NCI-H524 treated with DMSO at 0.1 percent for 48 hours (cell line): ENCODE data around the gene RAB26.

Experiments used
- DNase-seq: peaks from one replicate; lab custom pipeline; 2025; lab: John Stamatoyannopoulos, UW

Gene RAB26

DNA sequence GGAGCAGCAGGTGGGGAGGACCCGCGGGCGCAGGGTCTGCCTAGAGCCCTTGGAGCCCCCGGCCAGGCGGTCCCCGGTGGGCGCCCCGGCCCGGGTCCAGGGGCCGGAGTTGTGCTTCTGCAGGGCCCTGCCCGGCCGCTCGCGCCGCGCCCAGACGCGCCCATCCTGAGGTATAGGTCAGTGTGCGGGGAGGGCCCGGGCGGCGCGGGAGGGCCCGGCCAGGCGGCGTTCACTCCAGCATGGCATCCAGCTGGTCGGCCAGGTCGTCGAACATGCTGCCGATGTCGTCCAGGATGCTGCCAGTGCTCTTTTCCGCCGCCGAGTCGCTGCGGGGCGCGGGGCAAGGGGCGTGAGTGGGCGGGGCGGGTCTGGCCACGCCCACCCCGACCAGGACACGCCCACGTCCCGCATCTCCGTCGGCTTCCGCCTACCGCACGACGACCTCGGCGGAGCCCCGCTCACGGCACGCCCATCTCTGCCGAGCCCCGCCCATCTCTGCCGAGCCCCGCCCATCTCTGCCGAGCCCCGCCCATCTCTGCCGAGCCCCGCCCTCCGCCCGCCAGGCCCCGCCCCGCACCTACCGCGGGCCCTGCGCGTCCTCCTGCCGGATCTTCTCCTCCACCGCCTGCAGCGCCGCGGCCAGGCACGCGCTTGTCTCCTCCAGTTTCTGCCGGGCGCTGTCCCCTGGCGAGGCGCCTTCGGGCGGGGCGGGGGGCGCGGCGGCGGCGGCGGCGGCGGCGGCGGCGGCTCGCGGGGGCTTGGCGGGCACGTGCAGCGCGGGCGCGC, 30.1 kb downstream of the RAB26 start:
- DNase-seq = no peak

DNA sequence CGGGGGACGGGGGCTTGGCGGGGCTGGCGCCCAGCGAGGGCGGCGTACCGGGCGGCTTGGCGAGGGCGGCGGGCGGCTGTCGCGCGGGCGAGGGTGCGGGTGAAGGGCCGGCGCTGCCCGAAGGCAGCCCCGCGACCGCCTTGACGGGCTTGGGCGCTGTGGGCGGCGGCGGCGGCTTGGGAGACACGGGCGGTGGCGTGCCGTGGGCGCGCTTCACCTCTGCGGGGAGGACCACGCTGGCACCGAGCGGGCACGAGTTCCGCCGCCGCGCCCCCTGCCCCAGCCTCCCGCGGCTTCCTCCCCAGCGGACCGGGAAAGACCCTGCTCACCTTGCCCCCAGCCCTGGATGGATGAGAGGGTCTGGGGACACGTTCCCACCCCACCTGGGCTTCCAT, 30.7 kb downstream of the RAB26 start:
- DNase-seq = no peak

DNA sequence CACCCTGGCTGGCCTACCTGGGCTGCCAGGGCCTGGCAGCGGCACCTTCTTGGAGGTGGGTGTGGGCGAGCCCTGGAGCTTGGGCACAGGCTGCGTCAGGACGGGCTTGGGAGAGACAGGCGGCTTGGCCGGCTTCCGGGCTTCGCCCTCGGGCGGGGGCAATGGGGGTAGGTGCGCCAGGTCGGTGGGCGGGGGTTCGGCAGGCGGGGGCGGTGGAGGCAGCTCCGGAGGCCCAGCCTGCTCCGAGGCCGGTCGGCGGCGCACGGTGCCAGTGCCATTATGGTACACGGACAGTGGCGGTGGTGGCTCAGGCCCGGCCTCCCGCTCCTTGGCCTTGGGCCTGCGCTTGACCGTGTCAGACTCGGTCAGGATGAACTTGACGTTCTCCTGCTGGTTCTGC, 31.2 kb downstream of the RAB26 start:
- DNase-seq = no peak

DNA sequence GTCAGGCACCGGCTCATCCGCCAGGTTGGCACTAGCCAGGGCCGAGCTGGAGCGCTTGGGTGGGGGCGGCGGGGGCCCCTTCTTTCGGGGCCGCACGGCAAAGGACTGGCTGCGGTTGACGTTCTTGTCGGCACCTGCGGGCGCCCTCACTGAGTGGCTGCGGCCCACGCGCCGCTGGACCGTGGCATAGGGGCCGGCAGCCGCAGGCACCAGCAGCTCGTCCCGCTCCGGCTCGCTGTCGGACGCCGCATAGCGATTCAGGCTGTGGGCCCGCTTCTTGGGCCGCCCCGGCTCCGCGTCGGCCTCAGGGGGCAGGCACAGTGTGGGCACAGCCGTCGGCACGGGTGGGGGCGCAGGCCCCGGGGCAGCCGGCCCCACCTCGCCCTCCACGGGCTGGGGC, 32.0 kb downstream of the RAB26 start:
- DNase-seq = no peak

DNA sequence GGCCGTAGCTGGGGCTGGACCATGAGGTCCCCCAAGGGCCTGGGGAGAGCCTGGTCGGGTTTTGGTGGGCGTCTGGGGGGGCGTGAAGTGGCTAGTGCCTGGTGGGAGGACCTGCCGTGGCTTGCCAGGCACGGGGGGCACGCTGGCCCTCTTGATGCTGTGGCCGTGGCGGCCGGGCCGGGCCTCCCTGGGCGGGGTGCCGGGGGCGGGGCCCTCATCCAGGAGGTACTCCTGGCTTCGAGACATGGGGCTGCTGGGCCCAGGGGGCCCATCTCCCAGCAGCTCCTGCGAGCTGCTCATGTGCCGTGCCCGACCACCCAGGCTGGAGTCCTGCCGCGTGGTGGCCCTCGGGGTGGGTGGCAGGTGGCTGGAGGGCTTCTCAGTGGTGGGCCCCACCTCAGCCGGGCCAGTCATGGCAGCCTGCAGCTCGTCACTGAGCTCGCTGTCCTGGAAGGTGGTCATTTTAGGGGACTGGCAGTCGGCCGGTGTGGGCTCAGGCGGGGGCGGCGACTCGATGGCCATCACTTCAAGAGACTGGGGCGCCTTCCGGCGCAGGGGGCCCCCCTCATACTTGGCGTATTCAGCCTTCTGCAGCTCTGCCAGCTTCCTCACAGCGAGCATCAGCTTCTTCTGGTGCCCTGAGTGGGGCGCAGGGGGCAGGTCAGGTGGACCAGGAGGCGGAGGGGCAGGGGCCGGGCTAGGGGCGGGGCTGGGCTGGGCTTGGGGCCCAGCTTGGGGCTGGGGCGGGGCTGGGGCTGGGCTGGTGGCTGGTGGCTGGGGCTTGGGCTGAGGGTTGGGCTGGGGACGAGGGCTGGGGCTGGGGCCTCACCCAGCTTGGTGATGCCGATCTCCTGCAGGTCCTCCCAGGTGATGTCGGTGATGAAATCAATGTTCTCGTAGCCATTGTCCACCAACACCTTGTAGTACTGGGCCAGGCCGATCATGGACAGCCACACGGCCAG, 32.8 kb downstream of the RAB26 start:
- no peak for DNase-seq

DNA sequence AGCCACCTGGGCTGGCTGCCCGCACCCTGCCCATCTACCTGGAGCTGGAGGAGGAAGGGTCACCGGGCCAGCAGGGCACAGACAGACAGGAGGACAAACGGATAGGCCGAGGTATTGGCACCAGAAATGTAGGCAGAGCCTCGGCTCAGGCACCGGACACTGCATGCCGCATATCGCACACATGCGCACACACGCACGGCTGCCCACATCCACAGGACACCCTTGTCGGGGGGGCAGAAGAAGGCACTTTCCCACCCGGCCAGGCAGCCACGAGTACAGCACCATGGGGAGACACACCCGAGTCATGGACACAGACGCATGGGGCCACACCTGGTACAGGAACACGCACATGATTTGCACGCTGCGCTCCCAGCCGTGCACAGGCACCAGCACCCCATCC, 33.5 kb downstream of the RAB26 start:
- no peak for DNase-seq

DNA sequence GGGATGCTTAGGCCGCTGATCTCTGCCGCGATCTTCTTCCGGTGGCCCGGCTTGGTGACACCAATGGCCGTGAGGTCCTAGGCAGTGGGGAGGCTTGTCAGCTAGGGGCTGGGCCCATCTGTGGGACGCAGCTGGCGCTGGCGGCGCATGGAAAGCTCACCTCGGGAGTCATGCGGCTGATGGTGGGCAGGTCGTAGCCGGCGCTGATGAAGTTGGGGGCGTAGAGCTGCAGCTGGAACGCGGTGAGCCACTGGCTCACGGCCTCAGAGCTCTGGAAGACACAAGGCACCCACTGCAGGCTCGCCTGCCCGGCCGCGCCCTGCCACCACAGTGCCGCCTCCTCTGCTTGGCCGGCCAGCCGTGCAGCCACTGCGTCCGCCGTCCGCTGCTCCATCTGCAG, 35.2 kb downstream of the RAB26 start:
- DNase-seq = no peak

DNA sequence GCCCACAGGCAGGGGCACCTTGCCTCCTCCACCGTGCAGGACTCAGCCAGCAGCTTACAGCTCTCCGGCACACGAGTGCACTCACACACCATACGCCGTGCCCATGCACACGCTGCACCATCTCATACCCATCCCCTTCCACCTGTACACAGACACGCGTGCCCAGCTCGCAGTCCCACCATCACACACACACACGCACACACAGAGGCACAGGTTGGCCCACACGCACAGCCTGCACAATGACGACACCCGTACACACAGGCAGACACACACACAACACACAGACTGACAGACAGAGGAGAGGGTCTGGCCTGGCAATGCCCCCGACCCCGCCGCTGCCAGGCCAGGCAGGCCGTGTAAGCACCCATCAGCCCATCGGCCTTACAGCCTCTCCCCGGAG, 35.9 kb downstream of the RAB26 start:
- DNase-seq = no peak

DNA sequence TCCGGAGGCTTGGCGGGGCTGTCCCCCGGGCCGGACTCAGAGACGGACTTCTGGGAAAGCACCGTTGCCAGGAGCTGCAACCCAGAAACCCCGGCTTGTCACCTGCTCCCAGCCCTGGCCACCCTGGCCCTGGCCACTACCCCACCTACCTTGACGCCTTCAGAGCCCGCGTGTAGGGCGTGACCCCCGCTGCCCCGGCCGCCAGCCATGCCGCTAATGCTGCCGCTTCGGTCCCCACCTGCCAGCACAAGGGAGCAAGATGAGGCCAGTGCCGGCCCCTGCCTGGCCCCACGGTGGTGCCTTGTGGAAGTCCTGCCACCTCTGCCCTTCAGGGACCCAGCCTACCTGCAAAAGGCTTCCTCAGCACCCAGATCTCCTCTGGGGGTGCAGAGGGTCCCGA, 36.5 kb downstream of the RAB26 start:
- no peak for DNase-seq

DNA sequence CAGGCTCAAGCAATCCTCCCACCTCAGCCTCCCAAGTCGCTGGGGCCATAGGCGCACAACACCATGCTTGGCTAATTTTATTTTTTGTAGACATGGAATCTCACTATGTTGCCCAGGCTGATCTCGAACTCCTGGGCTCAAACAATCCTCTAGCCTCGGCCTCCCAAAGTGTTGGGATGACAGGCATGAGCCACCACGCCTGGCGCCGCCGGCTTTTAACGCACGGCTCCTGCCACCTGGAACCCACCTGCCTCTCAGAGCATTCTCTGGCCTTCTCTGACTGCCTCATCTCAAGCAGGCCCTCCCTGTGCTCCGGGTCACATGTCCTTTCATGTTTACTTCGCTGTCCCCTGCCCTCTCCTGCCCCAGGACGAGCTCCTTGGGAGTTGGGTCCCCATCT, 37.6 kb downstream of the RAB26 start:
- DNase-seq = no peak

DNA sequence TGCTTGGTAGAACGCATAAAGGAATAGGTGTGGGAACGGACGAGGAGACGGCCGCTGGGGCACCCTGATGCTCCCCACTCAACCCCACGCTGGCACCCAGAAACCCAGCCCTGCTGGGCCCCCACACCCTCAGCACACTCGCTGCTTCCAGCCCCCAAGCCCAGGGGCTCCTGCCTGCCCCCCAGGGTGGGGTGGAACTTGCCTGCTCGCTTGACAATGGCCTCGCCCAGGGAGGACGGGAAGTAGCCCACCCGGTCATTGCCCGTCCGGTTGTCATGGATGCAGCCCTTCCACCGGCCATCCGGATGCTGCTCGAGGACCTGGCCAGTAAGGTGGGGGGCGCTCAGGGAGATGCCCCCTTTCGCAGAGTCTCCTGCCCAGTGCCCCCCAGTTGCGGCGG, 38.1 kb downstream of the RAB26 start:
- no peak for DNase-seq

DNA sequence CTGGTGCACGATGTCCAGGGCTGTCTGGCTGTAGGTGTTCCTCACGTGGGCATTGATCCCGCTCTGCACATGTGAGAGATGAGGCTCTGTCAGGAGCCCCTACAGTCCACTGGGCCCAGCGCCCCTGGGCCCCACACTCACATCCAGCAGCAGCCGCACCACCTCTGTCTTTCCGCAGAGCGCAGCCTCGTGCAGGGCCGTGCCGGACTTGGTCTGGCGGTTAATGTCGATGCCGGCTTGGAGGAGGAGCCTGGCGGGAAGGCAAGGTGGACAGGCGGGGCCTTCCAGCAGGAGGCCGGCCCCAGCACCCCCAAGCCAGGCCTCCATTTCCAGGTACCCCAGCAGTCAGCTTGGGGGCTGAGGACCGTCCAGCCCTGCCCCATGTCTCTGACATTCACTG, 38.8 kb downstream of the RAB26 start:
- no peak for DNase-seq

DNA sequence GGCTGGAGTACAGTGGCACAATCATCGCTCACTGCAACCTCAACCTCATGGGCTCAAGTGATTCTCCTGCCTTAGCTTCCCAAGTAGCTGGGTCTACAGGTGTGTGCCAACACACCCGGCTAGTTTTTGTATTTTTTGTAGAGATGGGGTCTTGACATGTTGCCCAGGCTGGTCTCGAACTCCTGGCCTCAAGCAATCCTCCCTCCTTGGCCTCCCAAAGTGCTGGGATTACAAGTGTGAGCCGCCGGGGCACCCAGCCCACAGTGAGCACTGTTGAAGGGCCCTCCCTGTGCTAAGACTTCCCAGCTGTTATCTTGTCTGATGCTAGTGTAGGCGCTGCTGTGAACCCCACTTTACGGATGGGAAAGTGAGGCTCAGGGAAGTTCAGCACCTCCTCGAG, 40.0 kb downstream of the RAB26 start:
- DNase-seq = no peak

DNA sequence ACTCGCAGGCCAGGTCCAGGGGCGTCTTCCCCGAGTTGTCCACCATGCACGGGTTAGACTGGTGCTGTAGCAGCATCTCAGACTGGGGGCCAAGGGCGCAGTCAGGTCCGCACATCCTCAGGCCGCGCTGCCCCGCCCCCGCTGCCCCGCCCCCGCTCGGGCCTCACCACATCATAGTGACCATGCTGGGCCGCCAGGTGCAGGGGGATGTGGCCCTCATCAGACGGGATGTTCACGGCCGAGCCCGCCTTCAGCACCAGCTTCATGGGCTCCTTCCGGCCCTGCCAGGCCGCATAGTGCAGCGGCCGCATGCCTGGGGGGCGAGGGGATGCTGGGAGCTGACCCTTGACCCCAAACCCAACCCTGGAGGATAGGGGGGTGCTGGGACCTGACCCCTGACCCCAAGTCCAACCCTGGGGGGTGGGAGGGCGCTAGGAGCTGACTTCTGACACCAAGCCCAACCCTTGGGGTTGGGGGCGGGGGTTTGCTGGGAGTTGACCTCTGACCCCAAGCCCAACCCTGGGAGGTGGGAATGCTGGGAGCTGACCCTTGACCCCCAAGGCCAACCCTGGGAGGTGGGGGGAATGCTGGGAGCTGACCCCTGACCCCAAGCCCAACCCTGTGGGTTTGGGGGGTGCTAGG, 40.9 kb downstream of the RAB26 start:
- no peak for DNase-seq

DNA sequence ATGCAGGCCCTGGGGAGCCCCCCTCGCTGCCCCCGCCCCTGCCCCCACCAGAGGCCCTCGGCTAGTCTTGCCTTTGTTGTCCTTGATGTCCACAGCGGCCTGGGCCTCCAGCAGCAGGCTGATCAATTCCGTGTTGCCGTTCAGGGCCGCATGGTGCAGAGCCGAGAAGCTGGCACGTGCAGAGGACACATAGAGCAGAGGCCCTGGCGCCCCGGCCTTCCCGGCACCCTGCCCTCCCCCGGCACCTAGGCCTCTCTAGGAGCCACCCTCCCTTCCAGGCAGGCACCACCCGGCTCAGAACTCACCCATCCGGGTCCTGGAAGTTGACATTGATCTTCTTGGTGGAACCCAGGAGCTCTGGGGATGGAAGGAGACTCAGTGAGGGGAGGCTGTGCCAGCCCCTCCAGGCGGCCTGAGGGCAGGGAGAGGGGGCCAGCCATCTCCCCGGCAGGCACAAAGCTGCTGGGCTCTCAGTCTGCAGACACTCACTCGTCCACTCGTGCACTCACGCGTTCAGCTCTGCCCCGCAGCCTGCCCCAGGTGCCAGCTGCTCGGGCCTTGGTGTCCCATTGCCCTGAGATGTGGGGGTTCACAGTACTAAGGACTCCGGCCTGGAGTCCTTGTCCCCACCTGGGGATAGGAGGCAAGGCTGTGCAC, 41.7 kb downstream of the RAB26 start:
- no peak for DNase-seq

DNA sequence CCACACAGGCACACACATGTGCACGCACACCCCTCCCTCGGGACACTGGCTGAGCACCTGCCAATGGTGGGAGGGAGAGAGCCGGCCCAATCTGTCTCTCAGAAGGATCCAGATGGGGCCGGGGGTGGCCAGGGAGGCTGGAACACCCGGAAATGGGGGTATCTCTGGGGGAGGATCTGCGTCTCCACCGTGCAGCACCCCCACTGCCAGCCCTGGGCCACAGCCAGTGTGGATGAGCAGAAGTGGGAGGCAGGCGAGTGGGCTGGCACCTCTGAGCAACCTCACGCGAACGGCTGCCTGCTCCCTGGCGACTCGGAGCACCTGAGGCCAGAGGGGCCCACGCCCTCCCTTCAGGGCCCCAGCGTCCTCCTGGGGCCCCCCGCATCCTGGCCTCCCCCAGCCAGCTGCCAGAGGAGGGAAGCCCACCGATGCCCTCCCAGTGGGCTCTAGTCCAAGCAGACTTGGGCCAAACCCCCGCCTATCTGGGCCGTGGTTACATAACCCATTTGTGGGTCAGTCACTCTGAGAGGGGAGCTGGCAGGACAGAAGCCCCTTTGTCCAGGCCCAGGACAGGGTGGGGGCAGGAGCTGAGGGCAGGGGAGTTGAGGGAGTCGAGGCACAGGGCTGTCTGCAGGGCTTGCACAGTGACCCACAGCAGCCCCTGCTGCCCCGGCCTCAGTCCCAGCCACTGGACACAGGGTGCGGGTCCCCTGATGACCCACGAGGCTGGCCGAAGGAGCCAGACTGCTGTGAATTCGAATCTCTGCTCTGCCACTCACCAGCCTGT, 42.4 kb downstream of the RAB26 start:
- no peak for DNase-seq

DNA sequence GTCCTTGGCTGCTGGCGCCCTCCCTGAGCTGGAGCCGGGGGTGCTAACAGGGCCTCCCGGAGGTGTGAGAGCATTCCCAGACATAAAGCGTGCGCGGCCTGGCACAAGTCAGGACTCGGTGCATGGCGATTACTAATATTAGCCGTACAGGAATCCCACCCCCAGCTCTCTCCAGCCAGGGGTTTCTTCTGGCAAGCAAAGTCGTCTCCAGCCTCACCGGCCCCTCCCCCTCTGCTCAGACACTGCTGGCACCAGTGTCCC, 43.0 kb downstream of the RAB26 start:
- no peak for DNase-seq

DNA sequence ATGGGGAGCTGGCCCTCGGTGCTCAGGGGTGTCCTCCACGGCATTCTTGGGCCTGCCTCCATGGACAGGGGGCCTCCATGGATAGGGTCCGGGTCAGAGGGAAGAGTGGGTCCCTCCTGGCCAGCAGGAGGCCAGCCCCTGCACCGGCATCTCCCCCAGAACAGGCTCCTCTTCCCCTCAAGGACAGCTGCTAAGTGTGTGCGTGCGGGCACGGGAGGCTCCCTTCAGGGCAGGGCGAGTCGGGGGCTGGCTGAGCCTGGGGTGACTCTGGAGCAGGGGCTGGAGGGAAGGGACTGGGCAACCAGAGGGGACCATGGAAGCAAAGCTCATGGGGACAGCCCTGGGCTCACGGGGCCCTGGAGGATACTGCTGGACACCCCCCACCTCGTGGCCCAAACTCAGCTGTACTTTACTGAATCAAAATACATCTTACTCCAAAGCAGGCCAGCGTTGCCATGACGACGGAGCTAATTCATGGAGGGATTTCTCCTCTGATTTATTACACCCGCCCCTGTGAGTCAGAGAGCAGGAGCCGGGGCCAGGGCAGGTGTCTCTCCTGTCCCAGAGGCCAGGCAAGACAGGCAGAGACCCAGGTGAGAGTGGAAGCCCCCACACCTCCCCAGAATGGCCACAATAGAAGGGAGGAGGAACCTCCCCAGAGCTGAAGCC, 45.9 kb downstream of the RAB26 start:
- DNase-seq = no peak

DNA sequence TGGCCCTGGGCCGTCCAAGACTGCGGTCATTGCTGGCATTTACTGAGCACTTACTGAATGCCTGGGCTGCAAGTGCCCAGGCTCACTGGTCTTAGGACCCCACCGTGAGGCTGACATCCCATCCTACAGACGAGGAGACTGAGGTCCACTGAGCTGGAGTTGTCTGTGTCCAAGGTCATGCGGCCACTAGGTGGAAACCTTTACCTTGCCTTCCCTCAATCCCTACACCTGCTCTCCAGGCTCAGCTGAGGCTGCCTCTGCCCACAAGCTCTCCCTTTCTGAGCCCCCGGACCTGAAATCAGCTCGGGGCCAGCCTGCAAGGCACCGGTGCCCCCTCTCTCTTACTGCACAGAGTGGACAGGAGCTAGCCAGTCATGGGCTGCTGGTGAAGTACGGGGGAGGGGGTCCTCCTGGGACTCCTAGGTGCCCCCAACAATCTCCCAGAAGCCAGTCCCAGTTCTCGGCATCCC, 46.5 kb downstream of the RAB26 start:
- DNase-seq = no peak

DNA sequence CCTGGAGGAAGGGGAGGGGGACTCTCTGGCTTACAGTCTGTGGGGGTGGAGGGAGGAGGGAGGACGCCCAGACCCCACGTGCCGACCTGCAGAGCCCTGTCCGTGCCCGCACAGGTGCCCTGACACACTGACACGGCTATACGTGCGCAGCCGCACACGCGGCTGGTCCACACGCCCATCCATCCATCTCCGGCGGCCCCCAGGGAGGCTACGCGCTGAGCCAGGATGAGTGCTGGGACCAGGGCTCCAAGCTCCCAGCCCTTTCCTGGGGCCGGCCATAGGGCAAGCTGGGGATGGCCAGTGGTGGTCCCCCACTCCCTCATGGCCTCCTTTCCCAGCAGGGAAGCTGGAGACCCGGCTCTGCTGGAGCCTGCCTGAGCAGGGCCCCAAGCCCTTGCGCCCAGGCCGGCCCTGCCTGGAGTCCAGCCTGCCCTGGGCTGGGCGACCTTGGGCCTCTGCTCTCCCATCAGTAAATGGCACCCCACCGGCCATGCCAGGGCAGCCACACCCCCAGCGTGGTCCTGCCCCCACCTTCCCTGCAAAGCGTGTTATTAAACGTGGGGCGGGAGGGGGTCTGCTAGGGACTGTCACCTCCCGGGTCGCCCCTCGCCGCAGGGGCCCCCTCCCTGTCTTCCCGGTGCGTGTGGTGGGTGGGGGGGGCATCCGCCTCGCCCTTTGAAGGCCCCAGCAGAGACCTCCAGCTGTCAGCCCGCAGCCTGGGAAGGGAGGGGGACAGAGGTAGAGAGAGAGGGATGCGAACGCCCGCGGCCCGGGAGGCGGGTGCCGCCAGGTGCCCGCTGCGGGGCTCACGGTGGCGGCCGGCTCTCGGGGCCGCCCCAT, 47.1 kb downstream of the RAB26 start:
- no peak for DNase-seq
